Fibroblast of the conjunctiva (primary cell): Measurements from ENCODE around the gene SPEG.
"Not testable (repeated sequence)": the region's sequence is repeated elsewhere in the genome, so short reads cannot be mapped to it uniquely, and the experiment has no call there.

Experiments used
- DNase-seq: peaks from one replicate; pipeline ENCODE4 v3.0.0-alpha.2; 2010; ENCODE audit warnings: low read depth

The SPEG gene

DNA sequence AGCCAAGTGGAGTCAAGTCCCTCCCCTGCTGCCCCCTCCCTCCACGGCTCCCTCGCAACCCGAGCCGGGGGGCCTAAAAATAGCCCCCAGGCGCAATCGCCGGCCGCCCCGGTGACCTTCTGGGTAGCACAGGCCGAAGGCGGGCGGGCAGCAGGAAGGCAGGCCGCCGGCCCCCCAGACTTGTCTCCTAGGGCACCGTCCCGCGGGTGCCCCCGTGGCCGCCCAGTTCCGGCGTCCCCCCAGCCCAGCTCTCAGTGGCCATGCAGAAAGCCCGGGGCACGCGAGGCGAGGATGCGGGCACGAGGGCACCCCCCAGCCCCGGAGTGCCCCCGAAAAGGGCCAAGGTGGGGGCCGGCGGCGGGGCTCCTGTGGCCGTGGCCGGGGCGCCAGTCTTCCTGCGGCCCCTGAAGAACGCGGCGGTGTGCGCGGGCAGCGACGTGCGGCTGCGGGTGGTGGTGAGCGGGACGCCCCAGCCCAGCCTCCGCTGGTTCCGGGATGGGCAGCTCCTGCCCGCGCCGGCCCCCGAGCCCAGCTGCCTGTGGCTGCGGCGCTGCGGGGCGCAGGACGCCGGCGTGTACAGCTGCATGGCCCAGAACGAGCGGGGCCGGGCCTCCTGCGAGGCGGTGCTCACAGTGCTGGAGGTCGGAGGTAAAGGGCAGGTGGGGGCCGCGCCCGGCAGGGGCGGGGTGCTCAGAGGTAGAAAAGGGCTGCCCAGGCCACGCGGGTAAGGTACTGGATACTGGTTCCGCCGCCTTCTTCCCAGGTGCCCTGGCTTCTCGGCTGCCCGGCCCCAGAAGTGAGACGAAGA is at the start of gene SPEG:
Gene SPEG (plus strand): TSS at position 126 of the 808 bp plus-strand sequence. CDS start 135 bp downstream, at position 261.
- no peak for DNase-seq

DNA sequence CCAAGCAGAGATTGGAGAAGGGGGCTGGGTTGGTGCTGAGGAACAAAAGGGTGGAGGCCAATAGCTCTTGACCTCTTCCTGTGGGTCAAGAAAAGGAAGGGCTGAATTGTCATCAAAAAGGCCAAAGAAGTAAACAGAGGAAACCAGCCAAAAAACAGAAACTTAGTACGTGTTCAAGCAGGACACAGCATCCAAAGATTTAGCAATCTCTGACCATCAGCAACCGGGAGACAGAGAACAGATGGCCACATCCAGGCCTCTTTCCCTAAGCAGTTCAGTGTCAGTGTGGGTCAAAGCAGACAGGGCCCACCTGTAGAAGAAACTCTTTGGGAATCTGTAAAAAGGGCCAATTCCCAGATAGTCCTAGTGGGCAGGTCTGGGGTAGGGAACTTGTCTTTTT is 49.8 kb upstream of the SPEG start:
- no peak for DNase-seq

DNA sequence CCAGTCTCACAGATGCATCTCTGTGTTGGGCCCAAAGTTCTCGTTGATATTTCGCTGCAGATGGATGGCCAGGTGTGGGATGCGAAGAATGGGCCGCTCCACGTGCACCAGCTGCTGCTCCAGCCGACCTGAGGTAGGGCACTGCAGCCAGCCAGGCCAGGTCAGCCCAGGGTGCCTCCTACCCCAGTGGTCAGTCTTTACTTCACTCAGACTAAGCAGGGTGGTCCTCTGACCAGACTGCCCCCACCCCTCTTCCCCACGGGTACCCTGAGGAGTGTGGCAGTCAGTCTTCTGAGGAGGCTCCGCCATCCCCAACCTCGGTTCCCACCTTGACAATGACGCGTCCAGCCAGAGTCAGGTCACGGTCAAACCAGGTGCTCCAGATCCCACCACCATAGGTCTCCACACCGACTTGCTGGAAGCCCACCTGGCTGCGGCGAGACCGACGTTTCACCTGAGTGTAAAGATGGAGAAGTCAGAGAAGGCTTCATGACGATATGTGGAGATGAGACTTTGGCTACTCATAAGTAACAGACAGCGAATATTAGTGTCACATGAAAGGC is 48.6 kb upstream of the SPEG start:
- DNase-seq, result no peak

DNA sequence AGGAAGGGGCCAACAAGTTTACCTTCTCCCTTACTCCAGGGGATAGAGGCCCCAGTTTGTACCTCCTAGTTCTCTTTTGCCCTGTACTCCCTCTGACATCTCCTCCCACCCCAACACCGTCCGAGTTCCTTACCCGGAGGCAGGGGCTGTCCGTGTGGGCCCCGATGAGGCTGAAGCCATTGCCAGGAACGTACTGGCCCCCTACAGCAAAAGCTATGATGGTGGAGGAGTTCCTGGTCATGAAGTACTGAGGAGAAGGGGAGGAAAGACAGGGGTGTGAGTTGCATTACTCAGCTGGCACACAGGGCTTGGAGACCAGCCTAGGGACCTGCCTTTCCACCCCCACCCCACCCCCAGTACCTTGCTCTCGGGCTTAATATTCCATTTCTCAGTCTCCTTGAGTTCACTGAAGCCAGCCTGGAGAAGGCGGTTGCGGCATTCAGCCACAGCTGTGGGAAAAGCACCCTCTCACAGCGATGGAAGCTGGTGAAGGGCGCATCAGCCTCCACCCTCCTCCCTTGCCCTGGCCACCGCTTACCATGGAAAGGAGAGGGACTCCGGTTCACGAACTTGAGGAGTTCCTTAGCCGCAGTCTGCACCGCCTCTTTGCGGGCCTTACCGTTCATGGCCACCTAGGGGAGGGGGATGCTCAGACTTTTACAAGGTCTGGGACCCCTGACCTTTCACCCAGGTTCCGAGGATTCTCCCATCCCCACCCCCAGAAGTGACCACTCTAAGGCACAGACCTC is 47.9 kb upstream of the SPEG start:
- no peak for DNase-seq

- peak; percentile 57 for DNase-seq
Observed at GRCh38 chr2:219387306-219388120, 47.1 kb upstream of the SPEG start, which contains the start of gene DNPEP. Gene DNPEP, minus strand, starts transcription at chr2:219387912. Its CDS starts 118 bp downstream, at chr2:219387794.

- DNase-seq, result peak; percentile 92
Observed at GRCh38 chr2:219388121-219388906, 46.3 kb upstream of the SPEG start.

DNA sequence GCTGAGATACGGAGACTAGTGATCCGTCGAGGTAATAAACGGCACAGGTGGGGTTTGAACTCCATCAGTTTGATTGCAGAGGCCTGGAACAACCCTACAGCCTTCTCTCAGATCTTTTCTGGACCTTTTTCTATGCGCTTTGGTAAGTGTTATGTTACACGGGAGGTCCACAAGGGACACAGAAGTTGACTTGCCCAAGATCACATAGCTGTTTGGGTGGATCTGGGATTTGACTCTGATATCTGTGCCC is 45.8 kb upstream of the SPEG start:
- no peak for DNase-seq

- DNase-seq, result no peak
Observed at GRCh38 chr2:219392754-219393153, 41.9 kb upstream of the SPEG start.

DNA sequence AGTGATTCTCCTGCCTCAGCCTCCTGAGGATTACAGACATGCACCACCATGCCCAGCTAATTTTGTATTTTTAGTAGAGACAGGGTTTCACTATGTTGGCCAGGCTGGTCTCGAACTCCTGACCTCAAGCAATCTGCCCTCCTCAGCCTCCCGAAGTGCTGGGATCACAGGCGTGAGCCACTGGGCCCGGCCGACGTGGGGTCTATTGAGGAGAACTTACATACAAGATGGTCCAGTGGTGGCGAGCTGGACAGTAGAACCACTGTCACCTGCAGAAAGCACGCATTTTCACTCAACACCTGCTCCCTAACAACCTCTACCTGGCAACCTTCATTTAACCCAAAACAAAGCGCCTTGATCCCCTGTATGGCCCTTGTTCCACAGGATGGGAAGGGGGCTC is 39.6 kb upstream of the SPEG start:
- not testable (repeated sequence) for DNase-seq

DNA sequence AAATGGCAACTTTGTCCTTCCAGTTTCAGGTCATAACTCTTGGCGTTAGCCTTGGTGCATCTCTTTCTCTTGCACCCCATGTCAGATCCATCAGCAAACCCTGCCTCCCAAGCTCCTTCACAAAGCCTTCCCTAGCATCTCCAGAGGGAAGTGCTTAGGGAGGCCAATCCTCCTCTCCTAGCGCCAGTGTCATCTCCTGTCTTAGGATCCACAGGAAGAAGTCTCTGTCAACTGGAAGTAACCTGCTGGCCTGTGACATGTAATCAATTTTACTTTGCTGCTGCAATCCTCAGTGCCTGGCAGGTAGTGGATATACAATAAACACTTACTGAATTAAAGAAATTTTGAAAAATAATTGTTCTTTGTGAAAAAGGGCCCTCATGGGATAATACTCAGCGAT is 39.0 kb upstream of the SPEG start:
- DNase-seq, result no peak

DNA sequence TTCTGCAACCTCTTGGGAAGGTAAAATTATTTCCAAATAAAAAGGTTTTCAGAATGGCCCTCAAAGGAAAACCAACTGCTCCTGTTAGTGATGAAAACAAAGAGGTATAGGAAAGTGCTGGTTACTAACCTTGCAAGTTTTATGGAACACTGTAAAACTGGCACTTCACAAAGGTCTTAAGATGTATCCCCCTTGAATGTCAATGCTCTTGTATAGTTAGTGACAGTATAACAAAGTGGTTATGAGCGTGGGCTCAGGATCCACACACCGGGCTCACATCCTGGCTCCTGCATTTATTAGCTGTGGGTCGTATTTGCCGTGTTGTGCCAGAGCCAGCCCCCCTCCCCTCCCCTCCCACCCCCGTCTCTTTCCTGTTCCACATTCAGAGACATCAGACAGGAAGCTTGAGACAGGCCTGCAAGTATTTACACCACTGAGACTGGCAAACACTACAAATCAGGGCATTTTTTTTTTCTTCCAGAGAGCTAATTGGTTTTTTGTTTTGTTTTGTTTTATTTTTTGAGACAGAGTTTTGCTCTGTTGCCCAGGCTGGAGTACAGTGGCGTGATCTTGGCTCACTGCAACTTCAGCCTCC is 37.7 kb upstream of the SPEG start:
- no peak for DNase-seq

GRCh38 chr2:219398721-219399363 is 35.8 kb upstream of the SPEG start:
- no peak for DNase-seq

DNA sequence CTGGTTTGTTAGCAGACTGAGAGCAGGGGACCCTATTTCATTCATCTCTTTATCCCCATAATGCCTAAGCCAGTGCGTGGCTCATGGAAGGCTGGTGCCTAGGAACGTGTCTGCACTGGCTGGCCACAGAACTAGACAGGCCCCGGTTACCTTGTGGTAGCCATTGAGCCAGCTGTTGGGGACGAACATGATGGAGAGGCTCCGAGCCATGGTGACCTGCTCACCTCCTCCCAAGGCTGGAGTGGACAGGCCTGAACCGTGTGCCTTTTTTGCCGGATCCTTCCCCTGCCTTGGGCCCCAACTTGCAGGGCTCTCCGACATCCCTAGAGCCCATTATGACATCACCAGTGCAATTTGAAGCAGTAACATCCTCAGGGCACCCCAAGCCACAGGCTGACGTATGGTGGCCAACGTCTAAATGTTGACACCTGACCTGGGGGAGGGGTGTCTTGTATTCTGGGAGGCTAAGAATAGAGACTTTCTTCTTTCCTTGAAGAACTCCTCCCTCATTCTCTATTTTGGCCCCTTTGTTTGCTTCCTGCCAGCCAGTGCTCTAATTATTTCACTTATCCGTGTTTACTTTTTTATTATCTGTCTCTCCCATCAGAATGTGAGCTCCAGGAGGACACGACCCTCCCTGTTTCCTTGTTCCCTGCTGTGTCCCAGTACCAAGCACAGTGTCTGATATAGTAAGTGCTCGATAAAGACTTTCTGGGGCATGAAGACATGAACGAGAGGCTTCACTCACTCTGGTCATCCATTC is 34.7 kb upstream of the SPEG start:
- no peak for DNase-seq

DNA sequence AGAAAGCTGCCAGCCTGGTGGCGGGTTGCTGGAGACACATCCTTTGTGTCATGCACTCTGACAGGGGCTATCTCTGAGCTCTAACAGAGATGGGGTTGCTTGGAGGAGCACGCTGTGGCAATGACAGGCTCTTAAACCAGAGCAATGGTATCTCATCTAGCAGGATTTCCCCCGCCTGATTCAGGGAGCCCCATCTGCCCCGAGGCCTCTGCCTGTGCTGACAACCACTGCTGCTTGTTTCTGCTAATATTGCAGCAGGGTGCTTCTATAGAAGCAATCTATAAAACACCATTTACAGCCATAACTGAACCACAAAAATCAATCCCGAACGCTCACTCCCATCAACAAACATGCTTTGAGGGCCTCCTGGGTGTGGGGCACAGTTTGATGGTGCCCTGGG is 34.1 kb upstream of the SPEG start:
- no peak for DNase-seq

GRCh38 chr2:219401606-219402005 is 33.0 kb upstream of the SPEG start:
- DNase-seq, result no peak

GRCh38 chr2:219402665-219403515 is 31.8 kb upstream of the SPEG start:
- DNase-seq, result peak; percentile 79

GRCh38 chr2:219403861-219404260 is 30.8 kb upstream of the SPEG start:
- DNase-seq, result no peak

DNA sequence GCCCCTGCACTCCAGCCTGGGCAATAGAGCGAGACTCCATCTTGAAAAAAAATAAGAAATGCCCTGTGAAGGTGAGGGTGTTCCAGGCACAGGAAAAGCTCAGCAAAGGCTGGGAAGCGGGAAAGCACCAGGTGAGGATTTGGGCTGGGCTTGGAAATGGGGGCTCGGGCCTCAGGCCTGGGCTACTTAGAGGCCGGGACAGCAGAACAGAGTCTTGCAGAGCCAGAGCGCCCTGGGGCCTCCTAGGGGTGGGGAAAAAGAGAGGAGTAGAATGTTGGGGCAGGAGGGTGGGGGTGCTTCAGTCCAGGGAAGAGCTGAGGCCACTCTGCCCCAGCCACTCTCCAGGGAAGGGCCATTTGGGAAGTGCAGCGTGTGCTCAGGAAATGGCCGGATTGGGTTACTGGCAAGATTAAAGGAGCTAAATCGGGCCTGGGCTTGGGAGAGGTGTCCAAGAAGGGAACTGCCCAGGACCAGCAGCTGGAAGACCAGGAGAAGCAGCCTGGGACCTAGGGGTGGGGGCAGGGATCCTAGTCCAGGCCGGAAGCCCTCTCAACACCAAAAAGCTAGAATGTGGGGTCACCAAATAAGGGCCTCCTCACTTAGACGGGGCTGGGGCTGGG is 30.2 kb upstream of the SPEG start:
- DNase-seq, result no peak

GRCh38 chr2:219404954-219405353 is 29.7 kb upstream of the SPEG start:
- DNase-seq, result no peak
